Inflammatory macrophage (primary cell): ENCODE results near the gene RFPL1.
"Not testable (repeated sequence)": the region's sequence is repeated elsewhere in the genome, so short reads cannot be mapped to it uniquely, and the experiment has no call there.

Source experiments
- DNase-seq, 2 donors: peaks; one replicate each; pipeline ENCODE4 v3.0.0-alpha.2; 2020 to 2022
- total RNA-seq, 18 experiments: gene quantifications; one replicate each; lab custom pipeline; 2026; ENCODE audit warnings: mixed read lengths in 6 of 18, inconsistent platforms in 2 of 18; lab: John Stamatoyannopoulos, UW

Gene RFPL1
- 0 to 0.06 (median 0) reads per million in 18 experiments for total RNA-seq

- not testable (repeated sequence) for DNase-seq
Measured at GRCh38 chr22:29438283-29438682, at the start of gene RFPL1. Gene RFPL1 (plus strand): TSS chr22:29438583.

- no peak for DNase-seq
Measured at GRCh38 chr22:29388759-29389090, 49.7 kb upstream of the RFPL1 start.

- no peak for DNase-seq
Measured at GRCh38 chr22:29390270-29390669, 48.1 kb upstream of the RFPL1 start.

- no peak for DNase-seq
Measured at GRCh38 chr22:29391546-29391945, 46.8 kb upstream of the RFPL1 start.

GRCh38 chr22:29393019-29393608 is 45.3 kb upstream of the RFPL1 start:
- peak; percentile 37 to 42 for DNase-seq

GRCh38 chr22:29394931-29395581 is 43.3 kb upstream of the RFPL1 start:
- DNase-seq, result peak; percentile 77 to 78

- no peak for DNase-seq
Measured at GRCh38 chr22:29396126-29396525, 42.3 kb upstream of the RFPL1 start.

GRCh38 chr22:29397791-29398190 is 40.6 kb upstream of the RFPL1 start:
- no peak for DNase-seq

GRCh38 chr22:29400576-29400975 is 37.8 kb upstream of the RFPL1 start:
- no peak for DNase-seq

- not testable (repeated sequence) for DNase-seq
Measured at GRCh38 chr22:29401538-29401937, 36.8 kb upstream of the RFPL1 start.

- peak in 1 of 2 donors; percentile 33 for DNase-seq
Measured at GRCh38 chr22:29408940-29409339, 29.4 kb upstream of the RFPL1 start.

GRCh38 chr22:29411569-29412211 is 26.7 kb upstream of the RFPL1 start:
- DNase-seq, result peak; percentile 26 to 30

GRCh38 chr22:29412772-29413171 is 25.6 kb upstream of the RFPL1 start:
- DNase-seq, result peak; percentile 10 to 29

- DNase-seq, result peak; percentile 50 to 61
Measured at GRCh38 chr22:29414951-29415591, 23.3 kb upstream of the RFPL1 start.

GRCh38 chr22:29418704-29419103 is 19.7 kb upstream of the RFPL1 start:
- not testable (repeated sequence) for DNase-seq

- no peak for DNase-seq
Measured at GRCh38 chr22:29426476-29426875, 11.9 kb upstream of the RFPL1 start.

- no peak for DNase-seq
Measured at GRCh38 chr22:29427176-29427760, 11.1 kb upstream of the RFPL1 start.

GRCh38 chr22:29431986-29432385 is 6.4 kb upstream of the RFPL1 start:
- no peak for DNase-seq

GRCh38 chr22:29433856-29434255 is 4.5 kb upstream of the RFPL1 start:
- no peak for DNase-seq

GRCh38 chr22:29434288-29434687 is 4.1 kb upstream of the RFPL1 start:
- no peak for DNase-seq

- DNase-seq, result no peak
Measured at GRCh38 chr22:29435236-29436136, 2.9 kb upstream of the RFPL1 start.

GRCh38 chr22:29442976-29443375 is 4.6 kb downstream of the RFPL1 start:
- DNase-seq, result no peak
